ENCODE results near the gene BMP7. TPM values are rescaled to one million over a fixed set of nuclear protein-coding genes. Genes with fewer than 3 reads are reported as not detected.

Gene BMP7
- total and polyA plus RNA-seq, 2 donors (not counting 3 experiments of a cell fraction or from before 2014, with no cell fraction given): not detected

DNA sequence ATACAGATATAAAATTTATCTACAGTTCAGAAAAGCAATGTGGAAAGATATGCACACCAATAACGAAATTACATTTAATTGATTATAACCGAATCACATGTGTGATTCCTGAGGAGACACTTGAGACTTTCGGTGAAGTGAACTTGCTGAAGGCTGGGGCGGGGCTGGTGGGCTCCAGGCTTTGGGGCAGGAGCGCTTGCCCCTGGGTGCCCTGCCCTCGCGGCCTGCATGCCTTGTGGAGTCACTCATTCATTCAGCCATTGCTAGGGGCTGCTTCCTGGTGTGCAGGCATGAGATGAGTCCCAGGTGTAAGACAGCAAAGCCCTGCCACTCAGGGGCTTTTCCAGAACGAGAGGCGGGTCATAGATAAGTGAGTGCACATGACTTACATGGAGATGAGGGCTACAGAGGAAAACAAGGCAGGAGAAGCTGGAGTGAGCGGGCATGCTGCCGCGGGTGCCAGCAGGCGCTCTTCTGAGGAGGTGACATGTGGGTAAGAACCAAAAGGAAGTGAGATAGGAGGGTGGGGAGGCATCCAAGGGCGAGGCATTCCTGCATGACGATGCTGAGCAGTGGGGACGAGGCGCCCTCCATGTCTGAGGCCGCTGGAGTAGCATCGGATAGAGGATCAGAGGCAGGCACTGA lies 88.7 kb downstream of the BMP7 start:
- dilution Hi-C loops (cut with MboI; ENCODE audit: extremely low pct_ligation_motif_present, low sequenced_read_pairs): no loop called here
- CTCF ChIA-PET: no interaction called here

More for the DNA sequence above, 88.7 kb downstream of the BMP7 start:
- Histone ChIP-seq H3K4me1 (ENCODE audit: control insufficient read depth, extremely low read depth, insufficient read depth, low read length) (no peaks in the 10 kb centered on the region), H3K36me3 (ENCODE audit: control insufficient read depth in 2 of 2, extremely low read depth in 1 of 2, insufficient read depth in 2 of 2, low read length in 2 of 2) (no peaks in the 10 kb centered on the region), H3K4me2 (ENCODE audit: insufficient read depth, low read length) (no peak overlapping the region), H3K9ac (replicated peaks; ENCODE audit: extremely low read depth, insufficient read depth, low read length) (no peak overlapping the region), H2AFZ (ENCODE audit: low read depth, low read length) (no peak overlapping the region), H3K79me2 (ENCODE audit: control insufficient read depth, insufficient read depth, low read length) (no peaks in the 10 kb centered on the region), H3K27ac (ENCODE audit: insufficient read depth, low read depth, low read length) (no peak overlapping the region), H3K9me1 (replicated peaks; ENCODE audit: control insufficient read depth, extremely low read depth, insufficient read depth, low read length) (no peaks in the 10 kb centered on the region), H3K9me3 (replicated peaks; ENCODE audit: control insufficient read depth, insufficient read depth, low read length) (peaks cover 2% of the 10 kb centered on the region), H3K4me3 (replicated peaks in 1 of 3; ENCODE audit: insufficient read depth in 1 of 3, low read depth in 1 of 3, low read length in 3 of 3) (no peak overlapping the region), H4K20me1 (replicated peaks; ENCODE audit: control insufficient read depth, extremely low read depth, insufficient read depth, low read length) (no peaks in the 10 kb centered on the region), H3K27me3 (ENCODE audit: control insufficient read depth in 2 of 2, insufficient read depth in 2 of 2, low read length in 2 of 2) (no peaks in the 10 kb centered on the region)
- no TSS peak for BruUV-seq (replicated peaks)
- FAIRE-seq (no peak), DNase-seq (ENCODE audit: low read depth, low spot score) (no peak)
- POLR2A ChIA-PET: no interaction called here
- intact Hi-C loops (cut with micrococcal nuclease): no loop called here
- no peak for TF ChIP-seq FOS (IDR thresholded peaks at IDR 0.05; ENCODE audit: borderline replicate concordance, insufficient read depth, low read length)
- no peak for TF ChIP-seq MYC (IDR thresholded peaks at IDR 0.05; ENCODE audit: low read depth, low read length)
- TF ChIP-seq GATA2 (IDR thresholded peaks at IDR 0.05; ENCODE audit: insufficient read depth, insufficient read length, low read depth, low read length): no peak
- no peak for TF ChIP-seq JUN (IDR thresholded peaks at IDR 0.05; ENCODE audit: borderline replicate concordance, insufficient read depth, insufficient read length, low read depth)
- TF ChIP-seq, protein P1, sequence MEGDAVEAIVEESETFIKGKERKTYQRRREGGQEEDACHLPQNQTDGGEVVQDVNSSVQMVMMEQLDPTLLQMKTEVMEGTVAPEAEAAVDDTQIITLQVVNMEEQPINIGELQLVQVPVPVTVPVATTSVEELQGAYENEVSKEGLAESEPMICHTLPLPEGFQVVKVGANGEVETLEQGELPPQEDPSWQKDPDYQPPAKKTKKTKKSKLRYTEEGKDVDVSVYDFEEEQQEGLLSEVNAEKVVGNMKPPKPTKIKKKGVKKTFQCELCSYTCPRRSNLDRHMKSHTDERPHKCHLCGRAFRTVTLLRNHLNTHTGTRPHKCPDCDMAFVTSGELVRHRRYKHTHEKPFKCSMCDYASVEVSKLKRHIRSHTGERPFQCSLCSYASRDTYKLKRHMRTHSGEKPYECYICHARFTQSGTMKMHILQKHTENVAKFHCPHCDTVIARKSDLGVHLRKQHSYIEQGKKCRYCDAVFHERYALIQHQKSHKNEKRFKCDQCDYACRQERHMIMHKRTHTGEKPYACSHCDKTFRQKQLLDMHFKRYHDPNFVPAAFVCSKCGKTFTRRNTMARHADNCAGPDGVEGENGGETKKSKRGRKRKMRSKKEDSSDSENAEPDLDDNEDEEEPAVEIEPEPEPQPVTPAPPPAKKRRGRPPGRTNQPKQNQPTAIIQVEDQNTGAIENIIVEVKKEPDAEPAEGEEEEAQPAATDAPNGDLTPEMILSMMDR (IDR thresholded peaks at IDR 0.05; ENCODE audit: extremely low read depth in 1 of 2, insufficient read depth in 1 of 2, low read depth in 1 of 2, low read length in 2 of 2): no peak
- no peak for TF ChIP-seq POLR2AphosphoS5 (IDR thresholded peaks at IDR 0.05; ENCODE audit: insufficient read depth, low read depth, low read length)
- no peak for TF ChIP-seq EZH2 (IDR thresholded peaks at IDR 0.05; ENCODE audit: borderline replicate concordance, low read depth, low read length, severe bottlenecking)
- TF ChIP-seq MAX (IDR thresholded peaks at IDR 0.05; ENCODE audit: insufficient read depth, insufficient read length): no peak
- TF ChIP-seq POLR2A (IDR thresholded peaks at IDR 0.05; ENCODE audit: low read depth, low read length): no peak

Data from endothelial cell of umbilical vein (primary cell).